Measurements from ENCODE around the gene ANGEL1.

DNA sequence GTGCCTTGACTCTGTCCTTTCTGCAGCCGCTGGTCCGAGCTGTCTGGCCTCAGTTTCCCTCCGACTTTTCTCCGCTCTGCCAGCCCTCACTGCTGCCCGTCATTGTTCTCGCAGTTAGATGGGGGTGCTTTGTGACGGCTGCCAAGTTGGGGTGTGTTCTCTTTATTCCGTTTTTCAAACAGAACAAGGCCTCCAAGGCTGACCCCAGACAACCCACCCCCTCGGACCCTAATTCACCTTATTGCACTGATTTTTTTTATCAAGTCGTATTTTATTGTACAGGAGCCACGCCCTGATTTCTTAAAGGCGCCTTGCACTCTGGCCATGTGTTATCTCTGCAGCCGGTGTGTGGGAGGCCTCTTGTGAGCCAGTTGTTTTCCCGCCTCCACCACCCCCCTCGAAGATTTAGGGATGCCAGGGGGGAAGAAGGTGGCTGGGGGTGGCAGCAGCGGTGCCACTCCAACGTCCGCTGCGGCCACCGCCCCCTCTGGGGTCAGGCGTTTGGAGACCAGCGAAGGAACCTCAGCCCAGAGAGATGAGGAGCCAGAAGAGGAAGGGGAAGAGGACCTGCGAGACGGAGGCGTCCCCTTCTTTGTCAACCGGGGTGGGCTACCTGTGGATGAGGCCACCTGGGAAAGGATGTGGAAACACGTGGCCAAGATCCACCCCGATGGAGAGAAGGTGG is 50.1 kb downstream of the ANGEL1 start:
- TF ChIP-seq CTCF (IDR thresholded peaks at IDR 0.05) (no peak), POLR2A (IDR thresholded peaks at IDR 0.05) (no peak)
